GM13976 (cell line): ENCODE measurements around the gene DNAJC11.

Source experiments
- DNase-seq: peaks from one replicate; pipeline ENCODE4 v3.0.0; 2012; ENCODE audit warnings: low spot score
- CTCF ChIP-seq: IDR thresholded peaks from 2 replicates; pipeline ENCODE4 v1.5.1; 2012; ENCODE audit warnings: borderline replicate concordance, mild to moderate bottlenecking; ENCODE audit not compliant: insufficient read depth; ENCODE audit errors: extremely low read depth, missing control alignments, control extremely low read depth
- in situ Hi-C: fragments of 300-500 bp; cut with MboI; formaldehyde crosslinking; loops from one replicate; pipeline ENCODE4 v1.12.0; 2022; ENCODE audit warnings: low sequenced_read_pairs, mixed read lengths, inconsistent platforms; ENCODE audit not compliant: unreplicated experiment

The DNAJC11 gene

GRCh38 chr1:6738987-6739676, 37.5 kb upstream of the DNAJC11 start:
- TF ChIP-seq CTCF = no peak
- in situ Hi-C loops = no loop called here
- DNase-seq = no peak

- TF ChIP-seq CTCF = no peak
- in situ Hi-C loops = no loop called here
These were observed 31.3 kb upstream of the DNAJC11 start for GRCh38 chr1:6732942-6733341.

GRCh38 chr1:6731905-6732304, 30.3 kb upstream of the DNAJC11 start:
- in situ Hi-C loops = no loop called here
- no peak for TF ChIP-seq CTCF
- DNase-seq = no peak

More at GRCh38 chr1:6732942-6733341, 31.3 kb upstream of the DNAJC11 start:
- DNase-seq = no peak

GRCh38 chr1:6730880-6731279, 29.3 kb upstream of the DNAJC11 start:
- in situ Hi-C loops = no loop called here
- TF ChIP-seq CTCF = no peak

GRCh38 chr1:6730473-6730872, 28.9 kb upstream of the DNAJC11 start:
- in situ Hi-C loops = no loop called here
- TF ChIP-seq CTCF = no peak
- DNase-seq = no peak

More at GRCh38 chr1:6730880-6731279, 29.3 kb upstream of the DNAJC11 start:
- DNase-seq = no peak

- TF ChIP-seq CTCF = peak; percentile 77
- in situ Hi-C loops = loop anchor here (10.0 kb wide), 1 partner anchor 347 kb away; no protein-coding TSS in a partner anchor
- DNase-seq = peak; percentile 75
These were observed 25.9 kb upstream of the DNAJC11 start for GRCh38 chr1:6727535-6727934.

- TF ChIP-seq CTCF = no peak
- in situ Hi-C loops = loop anchor here (10.0 kb wide), 1 partner anchor 349 kb away; no protein-coding TSS in a partner anchor
- DNase-seq = no peak
These were observed 24.6 kb upstream of the DNAJC11 start for GRCh38 chr1:6726253-6726652.
